ENCODE results near the gene GAB1.

Gene GAB1

DNA sequence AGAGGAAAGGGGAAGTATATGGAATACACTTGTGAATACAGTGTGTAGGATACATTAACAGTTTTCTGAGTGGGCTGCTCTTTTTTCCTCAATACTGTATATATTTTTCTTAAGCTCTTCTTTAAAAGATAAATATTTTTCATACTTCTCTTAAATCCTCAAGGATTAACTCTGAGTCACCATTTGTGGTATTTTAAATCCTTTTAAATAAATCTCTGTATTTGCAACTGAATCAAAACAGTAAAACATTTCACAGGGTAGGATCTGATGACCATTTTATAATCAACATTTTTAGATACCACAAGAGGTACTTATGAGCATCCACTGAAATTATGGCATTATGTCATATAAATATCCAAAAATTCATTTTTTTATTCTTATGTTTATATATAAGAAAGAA, 87.6 kb downstream of the GAB1 start:
- TF ChIP-seq, protein P1, sequence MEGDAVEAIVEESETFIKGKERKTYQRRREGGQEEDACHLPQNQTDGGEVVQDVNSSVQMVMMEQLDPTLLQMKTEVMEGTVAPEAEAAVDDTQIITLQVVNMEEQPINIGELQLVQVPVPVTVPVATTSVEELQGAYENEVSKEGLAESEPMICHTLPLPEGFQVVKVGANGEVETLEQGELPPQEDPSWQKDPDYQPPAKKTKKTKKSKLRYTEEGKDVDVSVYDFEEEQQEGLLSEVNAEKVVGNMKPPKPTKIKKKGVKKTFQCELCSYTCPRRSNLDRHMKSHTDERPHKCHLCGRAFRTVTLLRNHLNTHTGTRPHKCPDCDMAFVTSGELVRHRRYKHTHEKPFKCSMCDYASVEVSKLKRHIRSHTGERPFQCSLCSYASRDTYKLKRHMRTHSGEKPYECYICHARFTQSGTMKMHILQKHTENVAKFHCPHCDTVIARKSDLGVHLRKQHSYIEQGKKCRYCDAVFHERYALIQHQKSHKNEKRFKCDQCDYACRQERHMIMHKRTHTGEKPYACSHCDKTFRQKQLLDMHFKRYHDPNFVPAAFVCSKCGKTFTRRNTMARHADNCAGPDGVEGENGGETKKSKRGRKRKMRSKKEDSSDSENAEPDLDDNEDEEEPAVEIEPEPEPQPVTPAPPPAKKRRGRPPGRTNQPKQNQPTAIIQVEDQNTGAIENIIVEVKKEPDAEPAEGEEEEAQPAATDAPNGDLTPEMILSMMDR (IDR thresholded peaks at IDR 0.05; ENCODE audit: low read length, missing control alignments), result no peak
- no peak overlapping the region for H3K4me3 ChIP-seq (replicated peaks; ENCODE audit: low read depth, low read length)
- DNase-seq (ENCODE audit: low read depth), result no peak

- DNase-seq (ENCODE audit: low read depth), result no peak
- H3K4me3 ChIP-seq (replicated peaks; ENCODE audit: low read depth, low read length), result no peak overlapping the region
Observed at GRCh38 chr4:143431526-143432257, 95.0 kb downstream of the GAB1 start.

GRCh38 chr4:143432258-143432591, 95.5 kb downstream of the GAB1 start:
- no peak for DNase-seq (ENCODE audit: low read depth)
- TF ChIP-seq, protein P1 (IDR thresholded peaks at IDR 0.05; ENCODE audit: low read length, missing control alignments), result no peak
- H3K4me3 ChIP-seq (replicated peaks; ENCODE audit: low read depth, low read length), result no peak overlapping the region

More at GRCh38 chr4:143431526-143432257, 95.0 kb downstream of the GAB1 start:
- TF ChIP-seq, protein P1 (IDR thresholded peaks at IDR 0.05; ENCODE audit: low read length, missing control alignments), result no peak

- no peak overlapping the region for H3K4me3 ChIP-seq (replicated peaks; ENCODE audit: low read depth, low read length)
- TF ChIP-seq, protein P1 (IDR thresholded peaks at IDR 0.05; ENCODE audit: low read length, missing control alignments), result no peak
Observed at GRCh38 chr4:143433231-143433630, 96.6 kb downstream of the GAB1 start.

GRCh38 chr4:143435955-143436354, 99.3 kb downstream of the GAB1 start:
- no peak for DNase-seq (ENCODE audit: low read depth)
- H3K4me3 ChIP-seq (replicated peaks; ENCODE audit: low read depth, low read length), result no peak overlapping the region
- TF ChIP-seq, protein P1 (IDR thresholded peaks at IDR 0.05; ENCODE audit: low read length, missing control alignments), result no peak

More at GRCh38 chr4:143433231-143433630, 96.6 kb downstream of the GAB1 start:
- no peak for DNase-seq (ENCODE audit: low read depth)

GRCh38 chr4:143437476-143437875, 100.8 kb downstream of the GAB1 start:
- TF ChIP-seq, protein P1 (IDR thresholded peaks at IDR 0.05; ENCODE audit: low read length, missing control alignments), result no peak
- no peak for DNase-seq (ENCODE audit: low read depth)
- no peak overlapping the region for H3K4me3 ChIP-seq (replicated peaks; ENCODE audit: low read depth, low read length)

DNA sequence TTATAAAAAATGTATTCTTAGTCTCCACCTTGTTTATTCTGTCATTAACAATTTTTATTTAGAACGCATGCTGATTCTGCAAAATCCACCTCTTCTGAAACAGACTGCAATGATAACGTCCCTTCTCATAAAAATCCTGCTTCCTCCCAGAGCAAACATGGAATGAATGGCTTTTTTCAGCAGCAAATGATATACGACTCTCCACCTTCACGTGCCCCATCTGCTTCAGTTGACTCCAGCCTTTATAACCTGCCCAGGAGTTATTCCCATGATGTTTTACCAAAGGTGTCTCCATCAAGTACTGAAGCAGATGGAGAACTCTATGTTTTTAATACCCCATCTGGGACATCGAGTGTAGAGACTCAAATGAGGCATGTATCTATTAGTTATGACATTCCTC, 101.3 kb downstream of the GAB1 start:
- TF ChIP-seq, protein P1 (IDR thresholded peaks at IDR 0.05; ENCODE audit: low read length, missing control alignments), result no peak
- no peak overlapping the region for H3K4me3 ChIP-seq (replicated peaks; ENCODE audit: low read depth, low read length)
- DNase-seq (ENCODE audit: low read depth), result no peak

Measured in fibroblast of pulmonary artery (primary cell).